DND-41 (cell line): ENCODE measurements around the gene CACNB3.

Experiments used
- CTCF ChIP-seq: IDR thresholded peaks from 2 replicates; pipeline ENCODE4 v1.5.1; 2012; ENCODE audit warnings: borderline replicate concordance, low read length, moderate library complexity, mild to moderate bottlenecking; ENCODE audit not compliant: poor library complexity, severe bottlenecking; ENCODE audit errors: extremely low read depth
- EZH2 ChIP-seq: IDR thresholded peaks from 3 replicates; pipeline ENCODE4 v1.6.1; 2012; ENCODE audit warnings: borderline replicate concordance, low read depth, mild to moderate bottlenecking, moderate library complexity, low read length, inconsistent platforms; ENCODE audit not compliant: severe bottlenecking

- no peak for TF ChIP-seq CTCF
- TF ChIP-seq EZH2, result no peak
These were observed 47.9 kb downstream of the CACNB3 start for GRCh38 chr12:48866052-48866711.
